HG03378 (cell line): ENCODE measurements around the gene CLHC1.
"Not testable (repeated sequence)": the region's sequence is repeated elsewhere in the genome, so short reads cannot be mapped to it uniquely, and the experiment has no call there.

Experiments used
- ATAC-seq: cut with Tn5 transposase; IDR thresholded peaks from one replicate; pipeline ENCODE4 v1.9.1; 2021; ENCODE audit warnings: mild to moderate bottlenecking, moderate library complexity; ENCODE audit not compliant: unreplicated experiment

The CLHC1 gene

GRCh38 chr2:55137024-55137958, 94.8 kb downstream of the CLHC1 start:
- no peak for ATAC-seq

- ATAC-seq = no peak
Observed at GRCh38 chr2:55136138-55136541, 96.0 kb downstream of the CLHC1 start.

- ATAC-seq = no peak
Observed at GRCh38 chr2:55135491-55135890, 96.6 kb downstream of the CLHC1 start.

GRCh38 chr2:55134316-55134706, 97.8 kb downstream of the CLHC1 start:
- no peak for ATAC-seq

GRCh38 chr2:55133467-55134315, 98.4 kb downstream of the CLHC1 start:
- ATAC-seq = peak; percentile 90

- ATAC-seq = no peak
Observed at GRCh38 chr2:55130849-55131248, 101.2 kb downstream of the CLHC1 start.

GRCh38 chr2:55126643-55127042, 105.5 kb downstream of the CLHC1 start:
- not testable (repeated sequence) for ATAC-seq
